Left ventricle myocardium inferior (tissue), 1 donor: Measurements from ENCODE around the gene MYL5. TPM values are rescaled to one million over a fixed set of nuclear protein-coding genes. Genes with fewer than 3 reads are reported as not detected.
A peak's percentile ranks its signal among the peaks of the same experiment; 100 is the strongest.

Experiments
- DNase-seq: peaks from one replicate; pipeline ENCODE4 v3.0.0-alpha.2; 2020
- H3K27ac ChIP-seq: fragments of 200-600 bp; replicated peaks from 2 replicates; pipeline ENCODE4 v1.8.0; 2021
- H3K27me3 ChIP-seq: fragments of 200-600 bp; 2 replicates; pipeline ENCODE4 v1.8.0; 2021; ENCODE audit warnings: low read depth
- H3K36me3 ChIP-seq: fragments of 200-600 bp; 2 replicates; pipeline ENCODE4 v1.8.0; 2021
- H3K4me1 ChIP-seq: fragments of 200-600 bp; 2 replicates; pipeline ENCODE4 v1.8.0; 2021
- H3K4me3 ChIP-seq: fragments of 200-600 bp; 2 replicates; pipeline ENCODE4 v1.8.0; 2021; ENCODE audit warnings: mild to moderate bottlenecking, moderate library complexity
- H3K9me3 ChIP-seq: fragments of 200-600 bp; replicated peaks from 2 replicates; pipeline ENCODE4 v1.8.0; 2021
- CTCF ChIP-seq: fragments of 200-600 bp; IDR thresholded peaks from 2 replicates; pipeline ENCODE4 v1.8.0; 2021; ENCODE audit warnings: antibody characterized with exemption, mild to moderate bottlenecking, borderline replicate concordance
- intact Hi-C: fragments of 100-400 bp; cut with micrococcal nuclease; formaldehyde crosslinking; loops from one replicate; pipeline ENCODE4 v1.11.0; 2022
- total RNA-seq: library from RNA; stranded (reverse); fragmentation: NEBNext Ultra II Directional; extraction: Animal tissue kit (Norgen Biotek cat#: 25700); gene quantifications from one replicate; pipeline ENCODE4 v1.2.1, GENCODE V29; 2021
- donor health status: DM: no; HTN: yes; CAD: no; lungs with severe emphysema.

The MYL5 gene
- total RNA-seq, 1 donor from 2014 or later, result 4.5 TPM

DNA sequence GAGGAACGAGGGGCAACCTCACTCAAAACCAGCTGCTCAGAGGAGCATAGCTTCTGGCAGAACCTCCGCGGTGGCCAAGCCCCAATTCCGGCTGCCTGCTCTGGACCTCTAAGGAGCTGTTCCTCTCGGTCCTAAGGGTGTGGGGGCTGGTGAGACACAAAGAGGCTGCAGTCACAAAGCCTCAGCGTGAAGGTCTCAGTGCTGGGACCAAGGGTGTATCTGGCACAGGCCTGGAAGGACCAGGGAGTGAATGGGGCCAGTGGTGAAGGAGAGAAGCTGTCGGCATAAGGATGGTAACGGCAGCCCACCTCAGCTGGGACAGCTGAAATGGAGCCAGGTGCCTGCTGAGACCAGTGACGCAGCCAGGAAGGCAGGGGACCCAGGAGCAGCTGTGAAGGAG, 43.7 kb upstream of the MYL5 start:
- Histone ChIP-seq H3K4me1 (no peaks in the 10 kb centered on the region), H3K4me3 (no peak overlapping the region), H3K27me3 (peaks cover 58% of the 10 kb centered on the region), H3K27ac (no peak overlapping the region), H3K36me3 (no peaks in the 10 kb centered on the region), H3K9me3 (peaks cover 12% of the 10 kb centered on the region)
- intact Hi-C loops, result no loop called here
- peak; percentile 5 for DNase-seq
- TF ChIP-seq CTCF, result no peak

DNA sequence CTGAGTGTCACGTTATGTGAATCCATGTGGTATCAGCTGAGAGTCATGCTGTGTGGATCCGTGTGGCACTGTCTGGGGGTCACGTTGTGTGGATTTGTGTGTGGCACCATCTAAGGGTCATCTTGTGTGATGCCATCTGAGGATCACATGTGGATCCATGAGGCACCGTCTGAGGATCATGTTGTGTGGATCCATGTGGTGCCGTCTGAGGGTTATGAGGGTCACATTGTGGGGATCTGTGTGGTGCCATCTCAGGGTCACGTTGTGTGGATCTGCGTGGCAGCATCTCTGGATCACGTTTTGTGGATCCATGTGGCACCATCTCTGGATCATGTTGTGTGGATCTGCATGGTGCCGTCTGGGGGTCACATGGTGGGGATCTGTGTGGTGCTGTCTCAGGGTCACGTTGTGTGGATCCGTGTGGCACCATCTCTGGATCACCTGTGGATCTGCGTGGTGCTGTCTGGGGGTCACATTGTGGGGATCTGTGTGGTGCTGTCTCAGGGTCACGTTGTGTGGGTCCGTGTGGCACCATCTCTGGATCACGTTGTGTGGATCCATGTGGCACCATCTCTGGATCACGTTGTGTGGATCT, 42.0 kb upstream of the MYL5 start:
- Histone ChIP-seq H3K4me3 (no peak overlapping the region), H3K4me1 (no peaks in the 10 kb centered on the region), H3K9me3 (peaks cover 12% of the 10 kb centered on the region), H3K36me3 (no peaks in the 10 kb centered on the region), H3K27ac (no peak overlapping the region), H3K27me3 (peaks cover 58% of the 10 kb centered on the region)
- intact Hi-C loops, result no loop called here
- DNase-seq, result no peak
- no peak for TF ChIP-seq CTCF

- peak; percentile 4 for DNase-seq
- Histone ChIP-seq H3K4me1 (no peaks in the 10 kb centered on the region), H3K9me3 (peaks cover 12% of the 10 kb centered on the region), H3K36me3 (no peaks in the 10 kb centered on the region), H3K4me3 (no peak overlapping the region), H3K27ac (no peak overlapping the region), H3K27me3 (peaks cover 62% of the 10 kb centered on the region)
- TF ChIP-seq CTCF, result no peak
- intact Hi-C loops, result no loop called here
Measured at GRCh38 chr4:632926-633325, 41.4 kb upstream of the MYL5 start.

DNA sequence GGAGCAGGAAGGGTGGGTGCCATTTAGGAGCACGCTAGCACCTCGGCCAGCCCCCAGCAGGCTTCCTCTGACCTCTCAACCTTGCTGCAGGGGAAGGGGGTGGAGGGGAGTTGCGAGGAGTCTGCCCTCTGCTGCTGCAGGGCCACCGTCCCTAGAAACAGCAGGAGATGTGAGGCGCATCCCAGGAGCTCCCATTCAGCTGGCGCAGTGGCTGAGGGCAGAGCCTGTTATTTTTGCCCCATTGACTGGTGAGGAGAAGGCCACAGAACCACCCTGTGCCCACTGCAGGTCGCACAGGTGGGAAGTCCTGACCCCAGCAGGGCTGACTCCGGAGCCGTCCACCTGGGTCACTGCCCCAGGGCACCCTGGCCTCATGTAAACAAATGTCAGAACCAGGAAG, 40.9 kb upstream of the MYL5 start:
- no peak for TF ChIP-seq CTCF
- Histone ChIP-seq H3K36me3 (no peaks in the 10 kb centered on the region), H3K4me1 (no peaks in the 10 kb centered on the region), H3K4me3 (no peak overlapping the region), H3K9me3 (peaks cover 12% of the 10 kb centered on the region), H3K27ac (no peak overlapping the region), H3K27me3 (peaks cover 63% of the 10 kb centered on the region)
- intact Hi-C loops, result no loop called here
- DNase-seq, result no peak

- no peak for DNase-seq
- no peak overlapping the region for H3K4me3 ChIP-seq
- intact Hi-C loops, result no loop called here
Measured at GRCh38 chr4:633976-634598, 40.3 kb upstream of the MYL5 start.

More at GRCh38 chr4:633976-634598, 40.3 kb upstream of the MYL5 start:
- H3K4me1 ChIP-seq, result no peaks in the 10 kb centered on the region
- H3K36me3 ChIP-seq, result no peaks in the 10 kb centered on the region
- TF ChIP-seq CTCF, result no peak
- H3K27me3 ChIP-seq, result peaks cover 63% of the 10 kb centered on the region
- no peak overlapping the region for H3K27ac ChIP-seq
- peaks cover 12% of the 10 kb centered on the region for H3K9me3 ChIP-seq
